Peyer's patch (tissue), 4 donors: ENCODE results near the gene ATP10A. TPM values are rescaled to one million over a fixed set of nuclear protein-coding genes. Genes with fewer than 3 reads are reported as not detected.

Experiments used
- DNase-seq, 3 donors: peaks; one replicate each; pipeline ENCODE4 v3.0.0-alpha.2; 2017 to 2019
- H3K27ac ChIP-seq, 4 donors: fragments of 200-600 bp; sonication (generic); one replicate each; pipeline ENCODE4 v1.5.1; 2016 to 2019
- H3K27me3 ChIP-seq, 2 donors: fragments of 200-600 bp; sonication (generic); one replicate each; pipeline ENCODE4 v1.5.1; 2019
- H3K36me3 ChIP-seq, 3 donors: fragments of 200-600 bp; sonication (generic); one replicate each; pipeline ENCODE4 v1.5.1; 2016 to 2019
- H3K4me1 ChIP-seq, 4 donors: fragments of 200-600 bp; sonication (generic); one replicate each; pipeline ENCODE4 v1.5.1; 2016 to 2019
- H3K4me3 ChIP-seq, 4 donors: fragments of 200-600 bp; sonication (generic); 1 replicate in 3 of 4; 2 replicates in 1 of 4; pipeline ENCODE4 v1.5.1; 2016 to 2019; ENCODE audit warnings: mild to moderate bottlenecking in 1 of 4
- H3K9me3 ChIP-seq, 4 donors: fragments of 200-600 bp; sonication (generic); one replicate each; pipeline ENCODE4 v1.5.1; 2016 to 2019; ENCODE audit warnings: mild to moderate bottlenecking in 1 of 4
- CTCF ChIP-seq, 6 experiments: fragments of 450-650 bp in 4 of 6; fragments of 200-600 bp in 2 of 6; sonication (generic) in 1 of 6; IDR thresholded peaks; one replicate each; pipeline ENCODE4 v1.5.1; 2017 to 2019; ENCODE audit warnings: antibody characterized with exemption in 6 of 6, mild to moderate bottlenecking in 3 of 6, moderate library complexity in 1 of 6
- POLR2A ChIP-seq, 2 donors: fragments of 450-650 bp; IDR thresholded peaks; one replicate each; pipeline ENCODE4 v1.5.1; 2017; ENCODE audit warnings: antibody characterized with exemption in 2 of 2, mild to moderate bottlenecking in 2 of 2, moderate library complexity in 2 of 2
- total RNA-seq, 4 donors: library from RNA; depleted of rRNA; stranded (reverse); fragments of >200 nt; gene quantifications; one replicate each; pipeline ENCODE4 v1.1.0, GENCODE V29; 2016

The ATP10A gene
- total RNA-seq, 4 donors from 2014 or later: 1.6 to 7.4 (median 3.7) TPM

DNA sequence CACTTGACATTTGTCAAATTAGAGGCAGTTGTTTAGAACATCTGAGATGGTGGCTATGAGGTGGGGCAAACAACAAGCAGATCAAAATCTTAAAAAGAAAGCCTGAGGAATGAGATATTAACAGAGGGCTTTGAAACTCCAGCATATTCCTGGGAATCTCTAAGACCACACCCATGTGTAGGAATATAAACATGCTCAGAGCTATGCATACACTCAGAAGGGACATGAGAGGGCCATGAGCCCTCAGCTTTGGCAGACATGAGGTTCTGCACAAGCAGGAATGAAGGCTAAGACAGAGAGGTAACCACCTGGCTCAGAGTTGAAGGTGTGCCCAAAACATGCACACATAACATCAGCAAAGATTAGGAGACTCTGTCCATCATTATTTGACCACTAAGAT is 37.9 kb downstream of the ATP10A start:
- no peak for TF ChIP-seq CTCF (IDR thresholded peaks at IDR 0.05)
- TF ChIP-seq POLR2A (IDR thresholded peaks at IDR 0.05): no peak
- Histone ChIP-seq H3K27ac (no peak overlapping the region), H3K9me3 (no peaks in the 10 kb centered on the region), H3K4me1 (no peaks in the 10 kb centered on the region), H3K4me3 (no peak overlapping the region), H3K36me3 (no peaks in the 10 kb centered on the region), H3K27me3 (no peaks in the 10 kb centered on the region)
- DNase-seq: no peak

DNA sequence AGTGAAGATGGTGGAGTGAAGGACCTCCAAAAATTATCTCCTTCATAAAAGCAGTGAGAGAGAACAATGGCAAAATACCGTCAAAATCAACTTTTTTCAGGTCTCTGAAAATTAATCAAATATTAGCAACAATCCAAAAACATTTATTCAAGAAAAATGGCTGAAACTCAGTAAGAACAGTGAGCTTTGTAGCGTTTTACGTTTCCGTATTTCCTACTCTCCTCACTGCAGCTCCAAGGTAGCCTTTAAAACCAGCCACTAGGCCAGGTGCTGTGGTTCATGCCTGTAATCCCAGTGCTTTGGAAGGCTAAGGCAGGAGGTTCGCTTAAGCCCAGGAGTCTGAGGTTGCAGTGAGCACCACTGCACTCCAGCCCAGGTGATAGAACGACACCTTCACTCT is 38.5 kb downstream of the ATP10A start:
- no peaks in the 10 kb centered on the region for H3K27me3 ChIP-seq
- no peak overlapping the region for H3K4me3 ChIP-seq
- no peak overlapping the region for H3K27ac ChIP-seq
- no peaks in the 10 kb centered on the region for H3K4me1 ChIP-seq
- H3K9me3 ChIP-seq: no peaks in the 10 kb centered on the region
- no peak for DNase-seq
- no peaks in the 10 kb centered on the region for H3K36me3 ChIP-seq
- TF ChIP-seq POLR2A (IDR thresholded peaks at IDR 0.05): no peak

DNA sequence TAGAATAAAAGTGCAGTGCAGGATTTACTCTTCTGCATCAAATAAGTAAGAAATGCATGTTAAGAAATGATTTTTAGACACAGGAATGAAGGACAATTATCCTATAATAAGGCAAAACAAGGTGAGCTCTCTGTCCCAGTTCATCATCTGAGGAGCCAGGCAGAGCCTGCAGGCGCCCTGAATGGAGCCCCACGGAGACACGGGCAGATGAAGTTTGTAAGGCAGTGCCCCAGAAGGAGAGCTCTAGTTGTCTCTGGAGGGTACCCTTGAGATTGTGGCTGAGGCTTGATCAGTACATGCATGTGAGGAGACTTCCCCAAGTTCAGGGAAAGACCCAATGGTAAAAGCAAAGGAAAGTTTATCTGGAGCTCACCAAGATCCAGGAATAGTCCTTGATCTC is 50.3 kb downstream of the ATP10A start:
- TF ChIP-seq CTCF (IDR thresholded peaks at IDR 0.05) (no peak), POLR2A (IDR thresholded peaks at IDR 0.05) (no peak)
- Histone ChIP-seq H3K36me3 (no peaks in the 10 kb centered on the region), H3K4me1 (peaks cover 0 to 6% (median 0%) of the 10 kb centered on the region in 4 donors), H3K27ac (no peak overlapping the region), H3K27me3 (no peaks in the 10 kb centered on the region), H3K4me3 (no peak overlapping the region), H3K9me3 (peaks cover 0 to 4% (median 0%) of the 10 kb centered on the region in 4 donors)
- no peak for DNase-seq

DNA sequence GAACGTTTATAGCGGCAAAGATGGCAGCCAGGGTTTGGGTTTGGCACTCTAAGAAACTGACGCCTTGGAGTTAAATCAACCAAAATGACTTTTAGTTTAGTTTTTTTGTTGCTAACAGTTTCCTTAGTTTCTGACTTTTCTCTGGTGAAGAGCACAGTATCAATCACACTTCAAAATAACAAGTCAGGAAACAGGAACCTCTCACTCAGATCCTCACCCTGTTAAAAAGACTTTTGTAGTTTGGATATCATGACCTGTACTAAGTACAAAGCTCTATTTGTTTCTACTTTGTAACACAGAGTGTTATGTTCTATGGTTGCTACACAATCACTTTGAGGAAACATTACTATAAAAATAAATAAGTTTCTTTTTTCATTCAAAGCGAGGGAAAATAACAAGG is 51.1 kb downstream of the ATP10A start:
- Histone ChIP-seq H3K4me3 (no peak overlapping the region), H3K36me3 (no peaks in the 10 kb centered on the region), H3K4me1 (peaks cover 0 to 6% (median 0%) of the 10 kb centered on the region in 4 donors), H3K9me3 (peaks cover 0 to 4% (median 0%) of the 10 kb centered on the region in 4 donors), H3K27ac (no peak overlapping the region), H3K27me3 (no peaks in the 10 kb centered on the region)
- DNase-seq: no peak
- TF ChIP-seq POLR2A (IDR thresholded peaks at IDR 0.05) (no peak), CTCF (IDR thresholded peaks at IDR 0.05) (no peak)

DNA sequence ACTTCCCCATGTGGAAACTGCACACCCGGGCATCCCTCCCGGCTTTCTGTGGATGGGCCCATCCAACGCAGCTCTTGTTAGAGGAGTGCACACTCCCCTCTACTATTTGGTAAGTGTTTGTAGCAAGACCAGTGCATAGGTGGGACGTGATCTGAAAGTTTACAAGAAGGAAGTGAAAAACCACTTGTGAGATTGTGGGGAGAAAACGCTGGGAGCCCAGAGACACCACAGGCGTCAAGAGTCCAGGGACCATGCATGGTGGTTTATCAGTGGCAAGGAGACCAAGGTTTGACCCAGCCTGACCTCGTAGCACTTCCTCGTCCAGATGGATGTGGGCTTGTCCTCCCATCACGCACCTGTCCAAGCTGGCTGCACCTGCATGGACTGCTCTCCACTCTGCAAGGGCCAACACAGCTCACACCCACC is 51.6 kb downstream of the ATP10A start:
- TF ChIP-seq CTCF (IDR thresholded peaks at IDR 0.05): no peak
- no peak for TF ChIP-seq POLR2A (IDR thresholded peaks at IDR 0.05)

DNA sequence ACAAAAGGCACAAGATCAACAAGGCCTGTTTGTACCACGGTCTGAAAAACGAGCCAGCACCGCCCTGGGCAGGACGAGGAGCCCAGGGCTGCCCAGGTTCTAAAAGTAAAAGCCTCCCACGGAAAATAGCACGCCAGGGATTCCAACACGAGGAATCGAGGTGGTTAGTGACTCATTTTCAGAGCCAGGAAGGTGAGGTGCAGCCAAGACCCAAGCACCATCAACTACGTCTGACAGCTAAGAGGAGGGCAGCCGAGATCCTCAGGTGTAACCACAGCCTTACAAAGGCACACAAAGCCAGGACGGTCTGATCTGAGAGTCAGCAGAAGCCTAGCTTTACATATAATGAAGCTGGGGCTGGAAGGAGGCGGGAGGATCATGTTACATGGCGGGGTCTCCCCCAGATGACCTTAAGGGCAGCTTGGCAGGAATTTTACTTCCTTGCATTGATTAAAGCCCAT is 52.5 kb downstream of the ATP10A start:
- H3K27me3 ChIP-seq: no peaks in the 10 kb centered on the region
- TF ChIP-seq POLR2A (IDR thresholded peaks at IDR 0.05) (no peak), CTCF (IDR thresholded peaks at IDR 0.05) (no peak)
- no peaks in the 10 kb centered on the region for H3K36me3 ChIP-seq
- peaks cover 0 to 6% (median 0%) of the 10 kb centered on the region in 4 donors for H3K4me1 ChIP-seq
- H3K27ac ChIP-seq: no peak overlapping the region
- H3K9me3 ChIP-seq: peaks cover 0 to 4% (median 0%) of the 10 kb centered on the region in 4 donors
- no peak for DNase-seq
- no peak overlapping the region for H3K4me3 ChIP-seq

More for the DNA sequence above, 51.6 kb downstream of the ATP10A start:
- Histone ChIP-seq H3K4me1 (peaks cover 0 to 6% (median 0%) of the 10 kb centered on the region in 4 donors), H3K27me3 (no peaks in the 10 kb centered on the region), H3K27ac (no peak overlapping the region), H3K4me3 (no peak overlapping the region), H3K36me3 (no peaks in the 10 kb centered on the region), H3K9me3 (peaks cover 0 to 4% (median 0%) of the 10 kb centered on the region in 4 donors)
- no peak for DNase-seq
